Activated T-cell treated with anti-CD3 and anti-CD28 coated beads, Interleukin-2, amount 50 U/mL, for 4 hours (primary cell): Measurements from ENCODE around the gene SLC24A5. TPM values are rescaled to one million over a fixed set of nuclear protein-coding genes. Genes with fewer than 3 reads are reported as not detected.

Experiments
- ATAC-seq, 2 donors: fragments of 200-7000 bp; cut with Tn5 transposase; one replicate each; pipeline ENCODE4 v1.10.0; 2021
- DNase-seq: peaks from one replicate; pipeline ENCODE4 v3.0.0-alpha.2; 2020
- H3K27me3 Mint-ChIP-seq: one replicate; pipeline ENCODE4 v1.8.0; 2021; ENCODE audit warnings: low read depth, mixed read lengths
- H3K36me3 Mint-ChIP-seq: one replicate; pipeline ENCODE4 v1.8.0; 2022; ENCODE audit warnings: mixed read lengths; ENCODE audit not compliant: insufficient read depth
- H3K4me1 Mint-ChIP-seq: one replicate; pipeline ENCODE4 v1.8.0; 2021; ENCODE audit warnings: low read depth, mixed read lengths
- H3K4me3 Mint-ChIP-seq: one replicate; pipeline ENCODE4 v1.8.0; 2021; ENCODE audit warnings: mild to moderate bottlenecking, moderate library complexity, mixed read lengths
- H3K9me3 Mint-ChIP-seq: one replicate; pipeline ENCODE4 v1.8.0; 2021; ENCODE audit warnings: mixed read lengths
- total RNA-seq, 3 donors: library from RNA; stranded (reverse); gene quantifications; one replicate each; pipeline ENCODE4 v1.2.1, GENCODE V29; 2021

The SLC24A5 gene
- not detected for total RNA-seq

DNA sequence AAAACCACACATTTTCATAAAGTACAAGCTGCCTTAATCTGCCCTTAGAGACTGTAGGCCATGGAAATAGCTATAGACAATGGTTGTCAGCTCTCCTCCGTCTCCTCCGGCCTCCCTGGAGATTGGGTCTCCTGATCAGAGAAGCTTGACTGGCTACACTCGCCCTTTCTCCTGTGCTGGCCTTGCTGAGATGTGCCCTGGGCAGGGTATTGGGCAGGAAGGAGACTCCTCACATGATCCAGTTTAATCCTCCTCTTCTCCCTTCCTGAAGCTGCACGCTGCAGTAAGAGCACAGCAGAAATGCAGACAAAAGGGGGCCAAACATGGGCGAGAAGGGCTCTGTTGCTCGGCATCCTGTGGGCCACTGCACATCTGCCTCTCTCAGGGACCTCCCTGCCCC lies at the start of gene SLC24A5:
TSS of gene SLC24A5 (plus strand) at position 246 of the 400 bp plus-strand sequence. CDS start at position 301, 55 bp downstream.
- no peak for ATAC-seq
- no peaks in the 10 kb centered on the region for H3K4me1 Mint-ChIP-seq
- no peaks in the 10 kb centered on the region for H3K36me3 Mint-ChIP-seq
- peaks cover 5% of the 10 kb centered on the region for H3K9me3 Mint-ChIP-seq
- H3K4me3 Mint-ChIP-seq, result no peak within 1 kb of the TSS
- H3K27me3 Mint-ChIP-seq, result peaks cover 2% of the 10 kb centered on the region
- no peak for DNase-seq

- DNase-seq, result no peak
- Mint-ChIP-seq H3K36me3 (no peaks in the 10 kb centered on the region), H3K27me3 (peaks cover 12% of the 10 kb centered on the region), H3K4me3 (no peak overlapping the region), H3K9me3 (no peaks in the 10 kb centered on the region), H3K4me1 (no peaks in the 10 kb centered on the region)
- ATAC-seq, result no peak
Measured at GRCh38 chr15:48072941-48073340, 47.8 kb upstream of the SLC24A5 start.

DNA sequence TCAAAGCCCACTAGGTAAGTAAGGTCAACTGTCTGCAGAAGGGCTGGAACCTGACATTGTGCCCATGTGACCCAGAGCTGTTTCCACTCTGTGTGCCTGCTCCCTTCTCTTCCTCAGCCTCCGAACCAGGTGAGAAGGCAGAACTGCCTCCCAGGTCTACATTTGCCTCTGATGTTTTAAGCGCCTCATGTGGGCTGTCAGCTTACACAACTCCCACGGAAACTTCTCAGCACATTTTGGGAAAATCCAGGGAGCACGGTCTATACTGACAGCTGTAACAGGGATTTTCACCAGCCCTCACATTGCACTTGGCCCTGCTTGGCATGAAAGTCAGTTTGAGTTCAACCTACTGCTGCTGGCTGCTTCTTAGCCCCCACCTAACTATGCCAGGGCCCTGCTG lies 46.9 kb upstream of the SLC24A5 start:
- Mint-ChIP-seq H3K27me3 (peaks cover 14% of the 10 kb centered on the region), H3K36me3 (no peaks in the 10 kb centered on the region), H3K4me1 (no peaks in the 10 kb centered on the region), H3K9me3 (no peaks in the 10 kb centered on the region), H3K4me3 (no peak overlapping the region)
- DNase-seq (no peak), ATAC-seq (no peak)

GRCh38 chr15:48076454-48076853 lies 44.3 kb upstream of the SLC24A5 start:
- DNase-seq (no peak), ATAC-seq (no peak)
- H3K27me3 Mint-ChIP-seq, result peaks cover 14% of the 10 kb centered on the region
- no peak overlapping the region for H3K4me3 Mint-ChIP-seq
- H3K9me3 Mint-ChIP-seq, result no peaks in the 10 kb centered on the region
- H3K36me3 Mint-ChIP-seq, result no peaks in the 10 kb centered on the region
- H3K4me1 Mint-ChIP-seq, result no peaks in the 10 kb centered on the region

- no peak for ATAC-seq
- H3K4me3 Mint-ChIP-seq, result no peak overlapping the region
- no peaks in the 10 kb centered on the region for H3K4me1 Mint-ChIP-seq
- H3K36me3 Mint-ChIP-seq, result no peaks in the 10 kb centered on the region
- H3K27me3 Mint-ChIP-seq, result peaks cover 14% of the 10 kb centered on the region
- no peak for DNase-seq
- no peaks in the 10 kb centered on the region for H3K9me3 Mint-ChIP-seq
Measured at GRCh38 chr15:48077616-48078184, 43.1 kb upstream of the SLC24A5 start.

DNA sequence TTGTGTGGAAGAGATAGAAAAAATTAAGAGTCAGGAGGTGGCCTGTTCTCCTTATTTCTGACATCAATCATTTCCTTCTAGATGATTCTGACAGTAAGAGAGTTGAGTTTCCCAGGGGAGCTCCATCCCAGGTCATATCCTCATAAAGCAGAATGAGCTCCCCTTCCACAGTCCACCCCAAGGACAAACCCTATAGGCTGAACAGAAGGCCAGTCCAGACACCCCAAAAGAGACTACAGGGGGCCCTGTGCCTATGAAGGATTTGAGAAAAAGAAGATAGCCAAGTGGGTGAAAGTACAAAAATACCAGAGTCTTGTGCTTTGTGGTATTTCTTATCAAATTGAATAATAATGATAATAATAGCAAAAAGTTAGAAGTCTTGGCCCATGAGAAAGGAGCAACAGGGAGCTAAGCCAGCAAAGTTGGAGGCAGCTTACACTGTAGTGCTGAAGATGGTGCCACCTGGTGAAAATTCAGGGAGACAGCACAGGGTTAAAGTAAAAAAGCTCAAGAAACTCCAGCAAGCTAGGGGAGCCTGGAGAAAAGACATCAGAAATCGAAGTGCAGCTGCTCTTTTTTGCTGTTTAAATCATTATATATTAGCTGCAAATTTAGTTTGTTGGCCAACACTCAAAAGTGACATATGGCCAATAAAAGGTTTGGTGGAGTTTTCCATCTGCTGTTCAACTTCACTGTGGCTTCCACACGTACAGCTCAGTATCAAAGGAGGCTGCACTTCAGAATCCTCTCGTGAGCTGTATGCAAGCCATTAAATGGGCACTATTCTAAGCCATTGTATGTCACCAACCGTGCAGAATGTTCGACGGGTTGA lies 35.8 kb upstream of the SLC24A5 start:
- H3K27me3 Mint-ChIP-seq, result peaks cover 2% of the 10 kb centered on the region
- no peaks in the 10 kb centered on the region for H3K9me3 Mint-ChIP-seq
- H3K36me3 Mint-ChIP-seq, result no peaks in the 10 kb centered on the region
- H3K4me3 Mint-ChIP-seq, result no peak overlapping the region
- no peaks in the 10 kb centered on the region for H3K4me1 Mint-ChIP-seq
- ATAC-seq (no peak), DNase-seq (no peak)

GRCh38 chr15:48085591-48085930 lies 35.2 kb upstream of the SLC24A5 start:
- Mint-ChIP-seq H3K4me1 (no peaks in the 10 kb centered on the region), H3K27me3 (peaks cover 2% of the 10 kb centered on the region), H3K9me3 (no peaks in the 10 kb centered on the region), H3K4me3 (no peak overlapping the region), H3K36me3 (no peaks in the 10 kb centered on the region)
- DNase-seq, result no peak
- ATAC-seq, result no peak

DNA sequence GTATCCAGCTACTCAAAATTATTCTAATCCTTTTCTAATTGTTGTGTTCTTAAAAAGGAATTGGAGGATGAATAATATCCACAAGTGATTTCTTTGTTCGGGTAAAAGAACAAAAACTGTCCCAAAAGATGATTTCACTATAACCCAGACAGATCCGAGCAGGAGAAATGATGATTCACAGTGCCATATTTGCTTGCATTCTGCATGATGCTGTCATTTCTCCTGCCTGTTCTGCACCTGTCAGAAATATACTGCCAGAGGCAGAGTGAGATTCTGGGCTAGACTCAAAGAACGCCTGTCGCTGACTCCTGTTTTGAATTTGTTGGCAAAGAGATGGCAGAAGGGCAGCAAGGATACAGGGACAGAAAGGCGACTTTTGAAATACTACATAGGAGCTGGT lies 34.7 kb upstream of the SLC24A5 start:
- no peak overlapping the region for H3K4me3 Mint-ChIP-seq

GRCh38 chr15:48086576-48086975 lies 34.2 kb upstream of the SLC24A5 start:
- Mint-ChIP-seq H3K4me1 (no peaks in the 10 kb centered on the region), H3K27me3 (peaks cover 2% of the 10 kb centered on the region)
- ATAC-seq, result no peak

More for the DNA sequence above, 34.7 kb upstream of the SLC24A5 start:
- ATAC-seq (no peak), DNase-seq (no peak)
- Mint-ChIP-seq H3K36me3 (no peaks in the 10 kb centered on the region), H3K9me3 (no peaks in the 10 kb centered on the region), H3K27me3 (peaks cover 2% of the 10 kb centered on the region), H3K4me1 (no peaks in the 10 kb centered on the region)

DNA sequence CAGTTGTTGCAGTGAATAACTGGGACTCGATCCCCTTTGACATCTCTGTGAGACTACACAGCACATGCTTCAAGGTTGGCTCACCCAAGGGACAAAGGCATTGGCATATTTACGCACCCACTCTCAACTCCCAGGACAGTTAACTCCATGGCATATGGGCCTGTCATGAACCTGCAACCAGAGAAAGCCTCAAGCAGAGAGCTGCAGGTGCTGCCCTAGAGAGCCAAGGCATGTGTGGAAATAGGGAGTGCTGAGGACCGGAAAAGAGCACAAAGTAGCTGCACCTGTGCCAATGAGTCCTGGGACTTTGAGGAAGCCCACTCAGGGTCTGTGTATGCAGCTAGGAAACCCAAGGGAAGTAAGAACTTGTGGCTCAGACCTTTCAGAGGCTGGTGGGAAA lies 32.9 kb upstream of the SLC24A5 start:
- Mint-ChIP-seq H3K4me1 (no peaks in the 10 kb centered on the region), H3K4me3 (no peak overlapping the region), H3K9me3 (no peaks in the 10 kb centered on the region), H3K36me3 (no peaks in the 10 kb centered on the region), H3K27me3 (peaks cover 2% of the 10 kb centered on the region)
- DNase-seq (no peak), ATAC-seq (no peak)

More at GRCh38 chr15:48086576-48086975, 34.2 kb upstream of the SLC24A5 start:
- DNase-seq, result no peak
- H3K4me3 Mint-ChIP-seq, result no peak overlapping the region
- H3K36me3 Mint-ChIP-seq, result no peaks in the 10 kb centered on the region
- H3K9me3 Mint-ChIP-seq, result no peaks in the 10 kb centered on the region

DNA sequence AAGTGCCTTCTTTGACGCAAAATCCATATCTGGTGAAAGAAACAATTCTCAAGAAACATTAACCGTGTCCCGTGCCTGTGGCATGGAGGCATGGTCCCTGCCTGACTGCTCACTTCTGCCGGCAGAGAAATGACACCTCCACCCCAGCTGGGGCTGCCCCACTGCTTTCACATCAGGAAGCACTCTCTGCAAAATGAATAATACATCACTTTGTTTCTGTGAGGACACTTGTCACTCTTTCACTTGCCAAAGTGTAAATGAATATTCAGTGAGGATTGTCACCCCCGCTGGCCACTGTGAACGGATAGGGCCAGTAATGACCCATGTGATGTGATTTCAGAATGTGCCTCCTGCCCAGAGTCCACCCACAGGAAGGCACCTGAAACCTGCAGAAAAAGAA lies 31.1 kb upstream of the SLC24A5 start:
- ATAC-seq, result no peak
- no peak overlapping the region for H3K4me3 Mint-ChIP-seq

DNA sequence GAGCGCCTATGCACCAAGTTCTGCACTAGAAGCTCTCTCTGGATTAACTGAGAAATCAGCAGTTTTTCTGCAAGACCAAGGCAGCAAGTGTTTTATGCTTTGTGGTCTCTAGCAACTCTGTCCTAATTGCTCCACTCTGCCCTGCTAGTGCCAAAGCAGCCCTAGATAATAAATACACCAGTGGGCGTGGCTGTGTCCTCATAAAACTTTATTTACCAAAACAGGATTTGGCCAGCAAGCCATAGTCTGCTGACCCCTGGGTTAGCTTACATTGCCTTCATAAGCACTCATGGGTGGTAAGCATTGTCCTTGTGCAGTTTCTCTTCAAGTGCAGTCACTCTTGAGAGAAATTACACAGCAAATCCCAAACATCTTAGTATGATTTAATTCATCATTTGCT lies 30.7 kb upstream of the SLC24A5 start:
- no peak for DNase-seq
- ATAC-seq, result no peak
- Mint-ChIP-seq H3K4me1 (no peaks in the 10 kb centered on the region), H3K9me3 (no peaks in the 10 kb centered on the region), H3K4me3 (no peak overlapping the region), H3K27me3 (peaks cover 2% of the 10 kb centered on the region), H3K36me3 (no peaks in the 10 kb centered on the region)

More for the DNA sequence above, 31.1 kb upstream of the SLC24A5 start:
- Mint-ChIP-seq H3K9me3 (no peaks in the 10 kb centered on the region), H3K4me1 (no peaks in the 10 kb centered on the region), H3K36me3 (no peaks in the 10 kb centered on the region), H3K27me3 (peaks cover 2% of the 10 kb centered on the region)
- DNase-seq, result no peak

DNA sequence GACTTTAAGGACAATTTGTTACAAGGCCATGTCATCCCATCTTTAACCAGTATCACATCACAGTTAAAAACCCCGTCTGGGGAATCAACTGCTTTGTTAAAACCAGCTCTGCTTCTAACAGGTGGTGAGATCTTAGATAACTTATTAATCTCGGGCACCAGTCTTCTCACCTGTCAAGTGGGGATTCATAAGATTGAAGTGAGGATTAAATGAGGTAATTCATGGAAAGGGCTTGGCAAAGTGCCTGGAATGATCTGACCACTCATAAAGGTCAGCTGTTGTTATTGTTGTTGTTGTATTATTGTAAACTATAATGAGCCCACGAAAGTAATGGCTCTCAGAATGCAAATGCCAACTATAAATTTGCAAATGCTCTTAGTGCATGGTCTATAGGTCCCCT lies 30.1 kb upstream of the SLC24A5 start:
- Mint-ChIP-seq H3K4me1 (no peaks in the 10 kb centered on the region), H3K9me3 (no peaks in the 10 kb centered on the region), H3K4me3 (no peak overlapping the region), H3K36me3 (no peaks in the 10 kb centered on the region), H3K27me3 (peaks cover 2% of the 10 kb centered on the region)
- DNase-seq (no peak), ATAC-seq (no peak)

DNA sequence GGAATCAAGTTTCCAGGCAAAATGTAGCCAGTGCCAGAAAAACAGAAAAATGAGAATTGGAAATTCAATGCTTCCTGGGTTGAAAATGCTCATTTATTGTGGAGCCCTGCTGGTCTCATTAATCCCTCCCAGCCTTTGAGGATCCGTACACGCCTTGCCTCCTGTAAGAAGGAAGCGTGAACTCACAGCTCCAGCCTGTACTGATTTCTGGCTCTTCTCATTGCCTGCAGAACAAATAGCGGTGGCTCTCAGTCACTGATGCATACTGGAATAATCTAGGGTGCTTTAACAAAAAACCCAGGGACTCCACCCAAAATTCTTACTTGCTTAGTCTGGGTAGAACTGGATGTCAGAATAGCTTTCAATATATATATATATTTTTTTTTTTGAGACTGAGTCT lies 29.3 kb upstream of the SLC24A5 start:
- no peak for ATAC-seq
- no peaks in the 10 kb centered on the region for H3K36me3 Mint-ChIP-seq
- peaks cover 2% of the 10 kb centered on the region for H3K27me3 Mint-ChIP-seq
- H3K9me3 Mint-ChIP-seq, result no peaks in the 10 kb centered on the region
- no peaks in the 10 kb centered on the region for H3K4me1 Mint-ChIP-seq
- no peak for DNase-seq
- no peak overlapping the region for H3K4me3 Mint-ChIP-seq

DNA sequence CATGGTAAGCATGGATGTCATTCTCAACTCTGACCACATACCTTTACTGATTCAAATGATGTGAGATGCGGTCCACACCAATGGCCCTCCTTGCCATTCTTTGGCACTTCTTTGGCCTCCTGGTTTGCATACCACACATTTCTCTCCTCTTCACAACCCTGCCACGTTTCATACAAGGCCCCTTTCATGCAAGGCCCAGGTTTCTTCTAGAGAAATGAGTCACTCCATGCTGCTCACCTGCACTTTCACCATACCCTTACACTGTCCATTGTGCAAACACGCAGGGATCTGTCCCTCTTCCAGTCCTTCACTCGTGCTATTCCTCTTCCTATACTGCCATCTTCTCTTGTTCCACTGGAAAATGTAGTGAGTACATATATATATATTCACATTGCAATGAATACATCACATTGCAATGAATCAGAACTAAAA lies 24.4 kb upstream of the SLC24A5 start:
- peaks cover 6% of the 10 kb centered on the region for H3K27me3 Mint-ChIP-seq
- no peak for ATAC-seq

More for the DNA sequence above, 24.4 kb upstream of the SLC24A5 start:
- no peak for DNase-seq
- Mint-ChIP-seq H3K4me3 (no peak overlapping the region), H3K9me3 (no peaks in the 10 kb centered on the region), H3K4me1 (no peaks in the 10 kb centered on the region), H3K36me3 (no peaks in the 10 kb centered on the region)
